CD4-positive, alpha-beta memory T cell (primary cell): ENCODE measurements around the gene BPIFB6. TPM values are rescaled to one million over a fixed set of nuclear protein-coding genes. Genes with fewer than 3 reads are reported as not detected.
A peak's percentile ranks its signal among the peaks of the same experiment; 100 is the strongest.

ENCODE experiments used
- CTCF ChIA-PET: fragments of 350-600 bp; sonication (Branson Sonifier 250); formaldehyde crosslinking; loops from one replicate; lab custom pipeline; 2021; ENCODE audit warnings: inconsistent platforms; ENCODE audit not compliant: partially characterized antibody; lab: Charles Lee
- POLR2A ChIA-PET: fragments of 350-600 bp; sonication (Branson Sonifier 250); formaldehyde crosslinking; loops from one replicate; lab custom pipeline; 2021; ENCODE audit not compliant: partially characterized antibody; lab: Charles Lee
- DNase-seq, 5 donors: peaks; one replicate each; pipeline versions ENCODE4 v3.0.0 to v3.0.0-alpha.2; 2020 to 2022; ENCODE audit warnings: mixed read lengths in 1 of 5
- H3K27ac ChIP-seq: one replicate; pipeline ENCODE4 v1.7.0; 2013; ENCODE audit warnings: low read depth, low read length
- H3K27me3 ChIP-seq: 2 replicates; pipeline ENCODE4 v1.7.0; 2013; ENCODE audit warnings: mild to moderate bottlenecking, low read length, moderate library complexity; ENCODE audit not compliant: insufficient read depth
- H3K36me3 ChIP-seq: 2 replicates; pipeline ENCODE4 v1.7.0; 2013; ENCODE audit warnings: mild to moderate bottlenecking, low read length, moderate library complexity; ENCODE audit not compliant: insufficient read depth
- H3K4me1 ChIP-seq: 2 replicates; pipeline ENCODE4 v1.7.0; 2013; ENCODE audit warnings: mild to moderate bottlenecking, low read length, moderate library complexity; ENCODE audit not compliant: insufficient read depth
- H3K4me3 ChIP-seq, 2 donors: one replicate each; pipeline ENCODE4 v1.7.0; 2013; ENCODE audit warnings: low read length in 2 of 2, mild to moderate bottlenecking in 1 of 2
- H3K9me3 ChIP-seq, 2 donors: one replicate each; pipeline ENCODE4 v1.7.0; 2013; ENCODE audit warnings: low read length in 2 of 2, control low read depth in 1 of 2; ENCODE audit not compliant: control insufficient read depth in 1 of 2
- H3K27ac Mint-ChIP-seq, 7 donors: one replicate each; pipeline ENCODE4 v1.8.0; 2020 to 2021; ENCODE audit warnings: mixed read lengths in 7 of 7, mild to moderate bottlenecking in 6 of 7, inconsistent platforms in 3 of 7, moderate library complexity in 3 of 7
- H3K27me3 Mint-ChIP-seq, 2 donors: one replicate each; pipeline ENCODE4 v1.8.0; 2020 to 2021; ENCODE audit warnings: mixed read lengths in 2 of 2
- H3K36me3 Mint-ChIP-seq, 2 donors: one replicate each; pipeline ENCODE4 v1.8.0; 2020 to 2021; ENCODE audit warnings: mixed read lengths in 2 of 2, inconsistent platforms in 1 of 2, mild to moderate bottlenecking in 1 of 2
- H3K4me1 Mint-ChIP-seq, 4 donors: one replicate each; pipeline ENCODE4 v1.8.0; 2020 to 2021; ENCODE audit warnings: mixed read lengths in 4 of 4, mild to moderate bottlenecking in 1 of 4
- H3K4me3 Mint-ChIP-seq, 8 donors: one replicate each; pipeline ENCODE4 v1.8.0; 2020 to 2021; ENCODE audit warnings: mixed read lengths in 8 of 8, mild to moderate bottlenecking in 7 of 8, moderate library complexity in 6 of 8, inconsistent platforms in 3 of 8
- H3K9me3 Mint-ChIP-seq, 8 donors: one replicate each; pipeline ENCODE4 v1.8.0; 2020 to 2021; ENCODE audit warnings: mixed read lengths in 8 of 8, mild to moderate bottlenecking in 5 of 8, inconsistent platforms in 3 of 8, moderate library complexity in 1 of 8
- intact Hi-C: fragments of 100-400 bp; cut with micrococcal nuclease; formaldehyde crosslinking; loops from one replicate; pipeline ENCODE4 v1.15.1; 2023
- polyA plus RNA-seq, 2 donors: library from polyadenylated mRNA; unstranded; fragments of 300-500 nt; fragmentation: Illumina TruSeq; gene quantifications; one replicate each; pipeline ENCODE4 v1.2.3, GENCODE V29; 2021
- total RNA-seq, 2 experiments: library from RNA; stranded (reverse); gene quantifications; one replicate each; pipeline ENCODE4 v1.2.3, GENCODE V29; 2021

The BPIFB6 gene
- total and polyA plus RNA-seq, 4 experiments from 2014 or later = not detected

- CTCF ChIA-PET = interaction anchor here (0.9 kb wide), 1 partner anchor 62 kb away, joined by 3 read pairs; no protein-coding TSS in a partner anchor
- no peak for DNase-seq
- H3K9me3 Mint-ChIP-seq = peaks cover 0 to 8% (median 3%) of the 10 kb centered on the region in 8 donors
- POLR2A ChIA-PET = no interaction called here
- H3K4me1 Mint-ChIP-seq = peaks cover 2 to 22% (median 5%) of the 10 kb centered on the region in 4 donors
- Histone ChIP-seq H3K4me3 (no peak within 1 kb of the TSS), H3K4me1 (peaks cover 11% of the 10 kb centered on the region), H3K36me3 (no peaks in the 10 kb centered on the region), H3K27ac (no peak within 1 kb of the TSS), H3K27me3 (no peaks in the 10 kb centered on the region), H3K9me3 (peaks cover 0 to 8% of the 10 kb centered on the region in 2 donors)
- intact Hi-C loops = loop anchor here (5.0 kb wide), 2 partner anchors 35 to 60 kb away; no protein-coding TSS in a partner anchor
- H3K36me3 Mint-ChIP-seq = peaks cover 0 to 4% of the 10 kb centered on the region in 2 donors
- H3K4me3 Mint-ChIP-seq = no peak within 1 kb of the TSS
- no peaks in the 10 kb centered on the region for H3K27me3 Mint-ChIP-seq
- peak within 1 kb of the TSS in 1 of 7 donors; percentile 20 for H3K27ac Mint-ChIP-seq
Measured at GRCh38 chr20:33007376-33008335, 23.8 kb upstream of the BPIFB6 start, which contains the start of gene BPIFB2. TSS of gene BPIFB2 (plus strand) at chr20:33007704. CDS start at chr20:33008575, 871 bp downstream.

GRCh38 chr20:33008336-33009213 lies 22.9 kb upstream of the BPIFB6 start:
- Histone ChIP-seq H3K9me3 (peaks cover 0 to 8% of the 10 kb centered on the region in 2 donors), H3K36me3 (no peaks in the 10 kb centered on the region), H3K27me3 (no peaks in the 10 kb centered on the region), H3K27ac (no peak overlapping the region), H3K4me3 (no peak overlapping the region), H3K4me1 (peaks cover 11% of the 10 kb centered on the region)
- Mint-ChIP-seq H3K27me3 (no peaks in the 10 kb centered on the region), H3K4me1 (peaks cover 2 to 19% (median 5%) of the 10 kb centered on the region in 4 donors), H3K27ac (peak overlapping the region in 1 of 7 donors; percentile 36), H3K4me3 (no peak overlapping the region), H3K9me3 (peaks cover 0 to 8% (median 3%) of the 10 kb centered on the region in 8 donors), H3K36me3 (peaks cover 0 to 4% of the 10 kb centered on the region in 2 donors)
- intact Hi-C loops = loop anchor here (5.0 kb wide), 2 partner anchors 36 to 61 kb away; no protein-coding TSS in a partner anchor
- no peak for DNase-seq
- ChIA-PET POLR2A (no interaction called here), CTCF (interaction anchor here (0.9 kb wide), 1 partner anchor 63 kb away, joined by 3 read pairs; no protein-coding TSS in a partner anchor)

- peaks cover 0 to 8% (median 3%) of the 10 kb centered on the region in 8 donors for H3K9me3 Mint-ChIP-seq
- DNase-seq = no peak
- Histone ChIP-seq H3K27ac (no peak overlapping the region), H3K27me3 (no peaks in the 10 kb centered on the region), H3K4me3 (no peak overlapping the region), H3K36me3 (no peaks in the 10 kb centered on the region), H3K4me1 (peaks cover 8% of the 10 kb centered on the region), H3K9me3 (peaks cover 0 to 8% of the 10 kb centered on the region in 2 donors)
- POLR2A ChIA-PET = interaction anchor here (0.6 kb wide), 1 partner anchor 38 kb away, joined by 3 read pairs; no protein-coding TSS in a partner anchor
- intact Hi-C loops = loop anchor here (5.0 kb wide), 2 partner anchors 37 to 62 kb away; no protein-coding TSS in a partner anchor
- H3K27me3 Mint-ChIP-seq = no peaks in the 10 kb centered on the region
- CTCF ChIA-PET = interaction anchor here (0.5 kb wide), 1 partner anchor 31 kb away, joined by 4 read pairs; no protein-coding TSS in a partner anchor
- H3K36me3 Mint-ChIP-seq = peaks cover 0 to 4% of the 10 kb centered on the region in 2 donors
- H3K27ac Mint-ChIP-seq = peak overlapping the region in 2 of 7 donors; percentile 50 to 51
- peaks cover 2 to 10% (median 4%) of the 10 kb centered on the region in 4 donors for H3K4me1 Mint-ChIP-seq
- H3K4me3 Mint-ChIP-seq = peak overlapping the region in 1 of 8 donors; percentile 3
Measured at GRCh38 chr20:33009214-33010132, 22.0 kb upstream of the BPIFB6 start.

DNA sequence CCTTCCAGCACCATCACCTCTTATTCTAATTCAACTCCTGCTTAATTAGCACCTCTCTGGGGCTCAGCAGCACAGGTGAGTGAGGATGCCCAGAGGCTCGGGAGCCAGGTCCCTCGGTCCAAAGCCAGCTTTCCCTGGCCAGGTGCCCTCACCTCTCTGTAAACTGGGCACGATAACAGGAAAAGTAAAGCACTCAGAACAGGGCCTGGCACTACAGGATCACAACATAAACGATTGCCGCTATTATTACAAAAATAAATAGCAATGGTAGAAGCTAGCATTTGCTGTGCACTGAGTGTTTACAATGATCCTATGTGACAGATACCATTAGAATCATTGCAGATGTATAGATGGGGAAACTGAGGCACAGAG lies 21.3 kb upstream of the BPIFB6 start:
- no peaks in the 10 kb centered on the region for H3K36me3 ChIP-seq
- Mint-ChIP-seq H3K4me1 (peaks cover 2 to 7% (median 3%) of the 10 kb centered on the region in 4 donors), H3K9me3 (peaks cover 0 to 7% (median 3%) of the 10 kb centered on the region in 8 donors), H3K36me3 (peaks cover 0 to 3% of the 10 kb centered on the region in 2 donors), H3K27me3 (no peaks in the 10 kb centered on the region), H3K27ac (peak overlapping the region in 1 of 7 donors; percentile 17), H3K4me3 (no peak overlapping the region)
- no peak for DNase-seq
- CTCF ChIA-PET = interaction anchor here (0.5 kb wide), 1 partner anchor 30 kb away, joined by 4 read pairs; no protein-coding TSS in a partner anchor
- H3K27me3 ChIP-seq = no peaks in the 10 kb centered on the region
- peaks cover 0 to 5% of the 10 kb centered on the region in 2 donors for H3K9me3 ChIP-seq
- H3K27ac ChIP-seq = no peak overlapping the region
- intact Hi-C loops = no loop called here
- POLR2A ChIA-PET = interaction anchor here (0.6 kb wide), 1 partner anchor 38 kb away, joined by 3 read pairs; no protein-coding TSS in a partner anchor
- no peak overlapping the region for H3K4me3 ChIP-seq
- peaks cover 2% of the 10 kb centered on the region for H3K4me1 ChIP-seq

DNA sequence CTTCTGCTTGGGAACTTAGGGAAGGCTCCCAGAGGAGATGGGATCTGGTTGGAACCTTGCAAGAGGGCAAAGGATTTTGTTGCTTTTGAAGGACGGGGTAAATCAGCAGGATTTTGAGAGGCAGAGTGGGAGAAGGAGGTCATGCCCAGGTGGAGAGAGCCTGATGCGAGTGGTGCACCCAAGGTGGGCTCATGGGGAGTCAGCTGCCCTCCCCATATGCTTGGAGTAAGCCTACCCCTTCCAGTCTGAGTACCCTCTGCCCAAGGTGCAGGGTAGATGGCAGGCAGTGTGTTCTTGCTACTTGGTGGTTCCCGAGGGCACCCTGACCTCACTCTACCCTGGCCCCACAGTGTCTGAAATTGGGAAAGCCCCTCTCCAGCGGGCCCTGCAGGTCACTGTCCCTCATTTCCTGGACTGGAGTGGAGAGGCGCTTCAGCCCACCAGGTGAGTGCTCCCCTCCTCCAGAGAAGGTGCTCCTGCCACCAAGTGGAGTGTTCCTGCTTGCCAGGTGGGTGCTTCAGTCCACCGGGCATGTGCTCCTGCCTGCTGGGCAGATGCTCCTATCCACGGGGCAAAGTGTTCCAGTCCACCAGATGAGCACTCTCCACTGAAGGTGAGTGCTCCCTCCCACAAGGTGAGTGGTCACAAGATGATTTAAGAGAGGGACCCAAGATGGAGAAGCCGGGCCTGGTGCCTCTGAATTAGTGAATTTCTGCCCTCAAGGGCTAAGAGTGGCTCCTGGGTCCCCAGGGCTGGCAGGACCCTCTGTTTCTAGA lies 20.6 kb upstream of the BPIFB6 start:
- CTCF ChIA-PET = no interaction called here
- H3K9me3 Mint-ChIP-seq = no peaks in the 10 kb centered on the region
- H3K4me1 Mint-ChIP-seq = peaks cover 0 to 3% (median under 1%) of the 10 kb centered on the region in 4 donors
- Histone ChIP-seq H3K9me3 (no peaks in the 10 kb centered on the region), H3K36me3 (no peaks in the 10 kb centered on the region), H3K27ac (no peak overlapping the region), H3K27me3 (no peaks in the 10 kb centered on the region), H3K4me1 (no peaks in the 10 kb centered on the region), H3K4me3 (no peak overlapping the region)
- H3K36me3 Mint-ChIP-seq = no peaks in the 10 kb centered on the region
- H3K27ac Mint-ChIP-seq = no peak overlapping the region
- intact Hi-C loops = no loop called here
- no peak overlapping the region for H3K4me3 Mint-ChIP-seq
- H3K27me3 Mint-ChIP-seq = no peaks in the 10 kb centered on the region
- POLR2A ChIA-PET = no interaction called here
- no peak for DNase-seq
